ENCODE data around the gene RCE1.

Gene RCE1

GRCh38 chr11:66850235-66850587 is 7.0 kb downstream of the RCE1 start:
- Mint-ChIP-seq H3K4me1 (ENCODE audit: low read depth) (peaks cover 15% of the 10 kb centered on the region), H3K9me3 (no peaks in the 10 kb centered on the region), H3K27me3 (ENCODE audit: low read depth) (no peaks in the 10 kb centered on the region), H3K27ac (no peak overlapping the region), H3K4me3 (no peak overlapping the region), H3K36me3 (ENCODE audit: low read depth) (peaks cover 4% of the 10 kb centered on the region)

- H3K9me3 Mint-ChIP-seq, result no peaks in the 10 kb centered on the region
These were observed 7.5 kb downstream of the RCE1 start for GRCh38 chr11:66850588-66851238.

GRCh38 chr11:66851239-66851596 is 8.0 kb downstream of the RCE1 start:
- H3K4me3 Mint-ChIP-seq, result no peak overlapping the region
- H3K27ac Mint-ChIP-seq, result peak overlapping the region; percentile 85
- H3K36me3 Mint-ChIP-seq (ENCODE audit: low read depth), result peaks cover 4% of the 10 kb centered on the region
- H3K27me3 Mint-ChIP-seq (ENCODE audit: low read depth), result no peaks in the 10 kb centered on the region
- peaks cover 18% of the 10 kb centered on the region for H3K4me1 Mint-ChIP-seq (ENCODE audit: low read depth)
- H3K9me3 Mint-ChIP-seq, result no peaks in the 10 kb centered on the region

More at GRCh38 chr11:66850588-66851238, 7.5 kb downstream of the RCE1 start:
- H3K4me1 Mint-ChIP-seq (ENCODE audit: low read depth), result peaks cover 16% of the 10 kb centered on the region
- H3K27me3 Mint-ChIP-seq (ENCODE audit: low read depth), result no peaks in the 10 kb centered on the region
- peak overlapping the region; percentile 26 for H3K27ac Mint-ChIP-seq
- peaks cover 4% of the 10 kb centered on the region for H3K36me3 Mint-ChIP-seq (ENCODE audit: low read depth)
- H3K4me3 Mint-ChIP-seq, result no peak overlapping the region

- no peaks in the 10 kb centered on the region for H3K36me3 Mint-ChIP-seq (ENCODE audit: low read depth)
- no peaks in the 10 kb centered on the region for H3K27me3 Mint-ChIP-seq (ENCODE audit: low read depth)
- no peaks in the 10 kb centered on the region for H3K9me3 Mint-ChIP-seq
- no peak overlapping the region for H3K4me3 Mint-ChIP-seq
- peak overlapping the region; percentile 85 for H3K27ac Mint-ChIP-seq
- peaks cover 18% of the 10 kb centered on the region for H3K4me1 Mint-ChIP-seq (ENCODE audit: low read depth)
These were observed 8.6 kb downstream of the RCE1 start for GRCh38 chr11:66851698-66852465.

GRCh38 chr11:66852466-66853241 is 9.4 kb downstream of the RCE1 start:
- no peak overlapping the region for H3K4me3 Mint-ChIP-seq
- H3K36me3 Mint-ChIP-seq (ENCODE audit: low read depth), result no peaks in the 10 kb centered on the region
- H3K27ac Mint-ChIP-seq, result peak overlapping the region; percentile 85
- H3K9me3 Mint-ChIP-seq, result no peaks in the 10 kb centered on the region
- H3K4me1 Mint-ChIP-seq (ENCODE audit: low read depth), result peaks cover 18% of the 10 kb centered on the region
- H3K27me3 Mint-ChIP-seq (ENCODE audit: low read depth), result no peaks in the 10 kb centered on the region

- no peaks in the 10 kb centered on the region for H3K9me3 Mint-ChIP-seq
- H3K27me3 Mint-ChIP-seq (ENCODE audit: low read depth), result no peaks in the 10 kb centered on the region
- no peaks in the 10 kb centered on the region for H3K36me3 Mint-ChIP-seq (ENCODE audit: low read depth)
- H3K4me3 Mint-ChIP-seq, result no peak overlapping the region
- H3K27ac Mint-ChIP-seq, result no peak overlapping the region
- H3K4me1 Mint-ChIP-seq (ENCODE audit: low read depth), result peaks cover 18% of the 10 kb centered on the region
These were observed 10.3 kb downstream of the RCE1 start for GRCh38 chr11:66853242-66854229.

- no peak overlapping the region for H3K27ac Mint-ChIP-seq
- peaks cover 18% of the 10 kb centered on the region for H3K4me1 Mint-ChIP-seq (ENCODE audit: low read depth)
- no peaks in the 10 kb centered on the region for H3K27me3 Mint-ChIP-seq (ENCODE audit: low read depth)
- no peaks in the 10 kb centered on the region for H3K9me3 Mint-ChIP-seq
- no peaks in the 10 kb centered on the region for H3K36me3 Mint-ChIP-seq (ENCODE audit: low read depth)
- H3K4me3 Mint-ChIP-seq, result no peak overlapping the region
These were observed 11.0 kb downstream of the RCE1 start for GRCh38 chr11:66854231-66854661.

- Mint-ChIP-seq H3K4me1 (ENCODE audit: low read depth) (peaks cover 18% of the 10 kb centered on the region), H3K9me3 (no peaks in the 10 kb centered on the region), H3K4me3 (peak overlapping the region; percentile 71), H3K27me3 (ENCODE audit: low read depth) (no peaks in the 10 kb centered on the region), H3K27ac (peak overlapping the region; percentile 26), H3K36me3 (ENCODE audit: low read depth) (no peaks in the 10 kb centered on the region)
These were observed 11.5 kb downstream of the RCE1 start for GRCh38 chr11:66854729-66855211.

- peak overlapping the region; percentile 75 for H3K27ac Mint-ChIP-seq
- no peaks in the 10 kb centered on the region for H3K27me3 Mint-ChIP-seq (ENCODE audit: low read depth)
- no peaks in the 10 kb centered on the region for H3K9me3 Mint-ChIP-seq
- H3K36me3 Mint-ChIP-seq (ENCODE audit: low read depth), result no peaks in the 10 kb centered on the region
- H3K4me3 Mint-ChIP-seq, result peak overlapping the region; percentile 71
- peaks cover 18% of the 10 kb centered on the region for H3K4me1 Mint-ChIP-seq (ENCODE audit: low read depth)
These were observed 12.6 kb downstream of the RCE1 start for GRCh38 chr11:66855574-66856495.

GRCh38 chr11:66856496-66857233 is 13.4 kb downstream of the RCE1 start, which contains the start of gene LRFN4:
TSS of gene LRFN4 (plus strand) at chr11:66857064. CDS start at chr11:66857745, 681 bp downstream.
- Mint-ChIP-seq H3K36me3 (ENCODE audit: low read depth) (no peaks in the 10 kb centered on the region), H3K9me3 (no peaks in the 10 kb centered on the region), H3K27me3 (ENCODE audit: low read depth) (no peaks in the 10 kb centered on the region), H3K4me1 (ENCODE audit: low read depth) (peaks cover 16% of the 10 kb centered on the region), H3K27ac (peak within 1 kb of the TSS; percentile 88), H3K4me3 (peak within 1 kb of the TSS; percentile 89)

GRCh38 chr11:66857234-66857926 is 14.1 kb downstream of the RCE1 start:
- H3K36me3 Mint-ChIP-seq (ENCODE audit: low read depth), result no peaks in the 10 kb centered on the region
- no peaks in the 10 kb centered on the region for H3K9me3 Mint-ChIP-seq
- peak overlapping the region; percentile 55 for H3K27ac Mint-ChIP-seq
- H3K27me3 Mint-ChIP-seq (ENCODE audit: low read depth), result no peaks in the 10 kb centered on the region
- H3K4me3 Mint-ChIP-seq, result peak overlapping the region; percentile 72
- H3K4me1 Mint-ChIP-seq (ENCODE audit: low read depth), result peaks cover 11% of the 10 kb centered on the region

GRCh38 chr11:66857927-66858185 is 14.6 kb downstream of the RCE1 start:
- Mint-ChIP-seq H3K36me3 (ENCODE audit: low read depth) (no peaks in the 10 kb centered on the region), H3K27ac (no peak overlapping the region), H3K4me1 (ENCODE audit: low read depth) (peaks cover 11% of the 10 kb centered on the region), H3K27me3 (ENCODE audit: low read depth) (no peaks in the 10 kb centered on the region), H3K9me3 (no peaks in the 10 kb centered on the region), H3K4me3 (peak overlapping the region; percentile 72)
